Keratinocyte (primary cell): ENCODE results near the gene GBP4.

Experiments
- EZH2 ChIP-seq: IDR thresholded peaks from one replicate; pipeline ENCODE4 v1.6.1; 2012; ENCODE audit warnings: inconsistent platforms, mild to moderate bottlenecking, low read length, moderate library complexity
- TF ChIP-seq, protein P1 (sequence below), 3 experiments: IDR thresholded peaks in 1 of 3; conservative IDR thresholded peaks in 1 of 3; optimal IDR thresholded peaks in 1 of 3; 2 replicates in 2 of 3; 3 replicates in 1 of 3; pipeline versions ENCODE3 to v1.5.1; 2011; ENCODE audit warnings: low read length in 3 of 3, mild to moderate bottlenecking in 3 of 3, moderate library complexity in 2 of 3, control low read depth in 1 of 3, inconsistent platforms in 1 of 3; ENCODE audit not compliant: insufficient read depth in 2 of 3; ENCODE audit errors: extremely low read depth in 1 of 3

DNA sequence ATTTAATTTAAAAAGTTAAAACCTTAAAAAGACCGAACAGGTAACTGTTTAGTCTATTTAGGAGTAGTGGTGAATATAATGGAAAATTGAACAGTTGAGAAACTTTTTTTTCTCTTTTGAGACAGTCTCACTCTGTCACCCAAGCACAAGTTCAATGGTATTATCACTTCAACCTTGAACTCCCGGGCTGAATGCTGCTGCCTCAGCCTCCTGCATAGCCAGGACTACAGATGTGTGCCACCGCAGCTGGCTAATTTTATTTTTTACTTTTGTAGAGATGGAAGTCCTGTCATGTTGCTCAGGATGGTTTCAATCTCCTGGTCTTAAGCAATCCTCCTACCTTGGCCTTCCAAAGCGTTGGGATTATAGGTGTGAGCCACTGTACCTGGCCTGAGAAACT lies 56.6 kb downstream of the GBP4 start:
- TF ChIP-seq, protein P1, sequence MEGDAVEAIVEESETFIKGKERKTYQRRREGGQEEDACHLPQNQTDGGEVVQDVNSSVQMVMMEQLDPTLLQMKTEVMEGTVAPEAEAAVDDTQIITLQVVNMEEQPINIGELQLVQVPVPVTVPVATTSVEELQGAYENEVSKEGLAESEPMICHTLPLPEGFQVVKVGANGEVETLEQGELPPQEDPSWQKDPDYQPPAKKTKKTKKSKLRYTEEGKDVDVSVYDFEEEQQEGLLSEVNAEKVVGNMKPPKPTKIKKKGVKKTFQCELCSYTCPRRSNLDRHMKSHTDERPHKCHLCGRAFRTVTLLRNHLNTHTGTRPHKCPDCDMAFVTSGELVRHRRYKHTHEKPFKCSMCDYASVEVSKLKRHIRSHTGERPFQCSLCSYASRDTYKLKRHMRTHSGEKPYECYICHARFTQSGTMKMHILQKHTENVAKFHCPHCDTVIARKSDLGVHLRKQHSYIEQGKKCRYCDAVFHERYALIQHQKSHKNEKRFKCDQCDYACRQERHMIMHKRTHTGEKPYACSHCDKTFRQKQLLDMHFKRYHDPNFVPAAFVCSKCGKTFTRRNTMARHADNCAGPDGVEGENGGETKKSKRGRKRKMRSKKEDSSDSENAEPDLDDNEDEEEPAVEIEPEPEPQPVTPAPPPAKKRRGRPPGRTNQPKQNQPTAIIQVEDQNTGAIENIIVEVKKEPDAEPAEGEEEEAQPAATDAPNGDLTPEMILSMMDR (optimal IDR thresholded peaks at IDR 0.05 in 1 of 3, IDR thresholded peaks at IDR 0.05 in 1 of 3, conservative IDR thresholded peaks at IDR 0.05 in 1 of 3; ENCODE audit: extremely low read depth in 1 of 3, insufficient read depth in 2 of 3, low read length in 3 of 3): no peak
- TF ChIP-seq EZH2: no peak
